Activated naive CD4-positive, alpha-beta T cell (primary cell): ENCODE results near the gene PRDM9.
"Not testable (repeated sequence)": the region's sequence is repeated elsewhere in the genome, so short reads cannot be mapped to it uniquely, and the experiment has no call there.

Experiments used
- DNase-seq, 4 experiments: peaks; one replicate each; lab custom pipeline; 2025; lab: John Stamatoyannopoulos, UW

The PRDM9 gene

GRCh38 chr5:23507278-23507685 lies at the start of gene PRDM9:
Gene PRDM9 (plus strand): TSS chr5:23507609. CDS start chr5:23509034, 1,425 bp downstream.
- DNase-seq = no peak

GRCh38 chr5:23457780-23458179 lies 49.6 kb upstream of the PRDM9 start:
- no peak for DNase-seq

GRCh38 chr5:23459214-23459613 lies 48.2 kb upstream of the PRDM9 start:
- DNase-seq = no peak

DNA sequence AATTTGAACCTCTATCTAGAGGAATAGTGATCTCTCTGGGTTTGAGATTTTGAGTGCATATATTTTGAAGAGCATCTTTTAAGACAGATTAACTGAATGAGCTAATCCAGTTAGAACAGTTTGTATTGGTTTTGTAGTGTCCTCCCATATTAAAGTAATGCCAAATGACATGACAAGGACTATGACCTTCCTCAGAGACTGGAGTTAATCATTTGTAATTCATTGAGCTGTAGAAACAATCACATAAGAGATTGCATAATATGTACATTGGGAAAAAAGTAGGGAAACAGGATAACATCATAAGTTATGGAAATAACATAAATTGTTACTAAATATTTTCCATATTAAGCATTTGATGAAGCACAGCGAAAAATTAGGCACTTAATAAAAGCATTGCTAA lies 45.8 kb upstream of the PRDM9 start:
- DNase-seq = no peak

DNA sequence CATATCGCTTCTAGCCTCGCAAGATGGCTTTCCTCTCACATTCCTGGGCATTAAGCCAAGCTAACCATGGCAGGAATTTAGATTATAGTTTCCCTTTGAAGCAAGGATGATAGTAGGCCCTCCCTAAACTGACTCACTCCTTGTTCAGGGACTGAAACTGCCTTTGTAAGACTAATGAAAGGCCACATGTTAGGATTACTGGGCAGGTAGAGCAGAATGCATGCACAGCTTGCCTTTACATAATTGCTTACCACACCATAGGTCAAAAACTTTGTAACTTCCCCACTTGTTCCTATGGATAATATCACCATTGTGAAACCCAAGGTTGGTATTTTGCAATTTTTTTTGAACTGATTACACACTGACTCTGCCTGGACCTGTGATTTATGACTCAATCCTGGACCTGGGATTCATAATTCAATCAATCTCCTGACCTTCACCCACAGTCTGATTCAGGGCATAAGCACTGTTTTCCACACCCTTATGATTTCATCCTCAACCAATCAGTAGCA lies 41.0 kb upstream of the PRDM9 start:
- no peak for DNase-seq

GRCh38 chr5:23468658-23469057 lies 38.8 kb upstream of the PRDM9 start:
- DNase-seq = no peak

- no peak for DNase-seq
Measured at GRCh38 chr5:23473915-23474314, 33.5 kb upstream of the PRDM9 start.

DNA sequence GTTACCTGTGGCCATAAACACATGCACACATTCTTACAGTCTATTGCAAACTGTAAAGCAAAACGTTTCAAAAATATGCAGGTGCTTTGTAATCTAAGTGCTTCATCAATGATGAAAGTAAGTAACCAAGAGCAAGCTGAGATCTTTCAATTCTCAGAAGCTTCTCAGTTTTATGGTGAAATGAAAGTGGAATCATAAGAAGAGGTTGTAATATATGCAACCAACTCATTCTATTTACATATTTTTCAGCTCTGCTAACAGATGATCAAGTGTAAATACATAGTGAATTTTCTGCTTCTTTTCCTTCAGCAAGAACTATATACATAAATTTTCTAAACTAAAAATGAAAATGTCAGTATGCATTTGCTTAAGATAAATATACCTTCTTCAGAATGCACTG lies 33.1 kb upstream of the PRDM9 start:
- DNase-seq = no peak

DNA sequence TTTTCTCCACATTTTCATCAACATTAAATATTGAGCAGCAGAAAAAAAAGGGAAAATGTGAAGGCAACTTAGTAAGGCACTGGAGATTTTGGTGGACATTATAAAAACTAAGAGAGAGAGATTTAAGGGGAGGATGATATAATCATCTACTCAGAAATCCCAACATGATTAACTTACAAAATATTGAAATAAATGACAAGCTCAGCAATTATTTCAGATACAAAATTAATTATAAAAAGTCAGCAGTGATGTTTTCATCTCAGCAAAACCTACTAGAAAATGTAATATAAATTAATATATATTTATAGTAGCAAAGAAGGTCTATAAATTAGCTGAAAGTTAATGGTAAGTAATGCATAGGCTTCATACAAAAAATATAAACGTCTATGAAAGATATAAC lies 30.8 kb upstream of the PRDM9 start:
- no peak for DNase-seq

- DNase-seq = no peak
Measured at GRCh38 chr5:23482642-23483041, 24.8 kb upstream of the PRDM9 start.

DNA sequence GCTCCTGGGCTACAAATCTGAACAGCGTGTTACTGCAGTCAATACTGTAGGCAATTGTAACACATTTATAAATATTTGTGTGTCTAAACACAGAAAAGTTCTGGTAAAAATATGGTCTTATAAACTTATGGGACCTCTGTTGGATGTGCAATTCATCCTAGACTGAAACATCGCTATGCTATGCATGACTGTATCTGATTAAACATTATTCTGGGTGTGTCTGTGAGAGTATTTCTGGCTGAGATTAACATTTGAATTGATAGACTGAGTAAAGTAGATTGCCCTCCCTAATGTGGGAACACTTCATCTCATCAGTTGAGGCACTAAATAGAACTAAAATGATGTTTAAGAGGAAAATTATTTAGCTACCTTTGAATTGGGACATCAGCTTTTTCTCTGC lies 24.3 kb upstream of the PRDM9 start:
- DNase-seq = no peak

GRCh38 chr5:23484096-23484495 lies 23.3 kb upstream of the PRDM9 start:
- no peak for DNase-seq

- DNase-seq = not testable (repeated sequence)
Measured at GRCh38 chr5:23486227-23486626, 21.2 kb upstream of the PRDM9 start.

- no peak for DNase-seq
Measured at GRCh38 chr5:23490993-23491392, 16.4 kb upstream of the PRDM9 start.

DNA sequence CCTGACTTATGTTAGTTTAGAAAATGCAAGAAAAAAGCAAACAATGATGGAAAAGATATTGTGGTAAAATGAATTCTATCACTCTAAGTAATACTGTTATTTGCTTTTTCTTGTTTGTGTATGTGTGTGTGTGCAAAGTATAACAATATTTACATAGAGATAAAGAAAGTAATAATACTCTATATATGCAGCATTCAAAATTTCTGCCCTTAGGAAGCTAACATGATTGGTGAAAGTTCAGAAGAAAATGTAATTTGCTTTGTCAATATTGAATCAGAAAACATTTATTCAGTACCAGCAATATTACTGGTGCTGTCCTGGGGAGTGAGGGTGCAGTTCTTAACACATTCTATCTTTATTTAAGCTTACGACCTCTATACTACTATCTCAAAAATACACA lies 12.9 kb upstream of the PRDM9 start:
- no peak for DNase-seq

- DNase-seq = no peak
Measured at GRCh38 chr5:23496576-23496975, 10.8 kb upstream of the PRDM9 start.

DNA sequence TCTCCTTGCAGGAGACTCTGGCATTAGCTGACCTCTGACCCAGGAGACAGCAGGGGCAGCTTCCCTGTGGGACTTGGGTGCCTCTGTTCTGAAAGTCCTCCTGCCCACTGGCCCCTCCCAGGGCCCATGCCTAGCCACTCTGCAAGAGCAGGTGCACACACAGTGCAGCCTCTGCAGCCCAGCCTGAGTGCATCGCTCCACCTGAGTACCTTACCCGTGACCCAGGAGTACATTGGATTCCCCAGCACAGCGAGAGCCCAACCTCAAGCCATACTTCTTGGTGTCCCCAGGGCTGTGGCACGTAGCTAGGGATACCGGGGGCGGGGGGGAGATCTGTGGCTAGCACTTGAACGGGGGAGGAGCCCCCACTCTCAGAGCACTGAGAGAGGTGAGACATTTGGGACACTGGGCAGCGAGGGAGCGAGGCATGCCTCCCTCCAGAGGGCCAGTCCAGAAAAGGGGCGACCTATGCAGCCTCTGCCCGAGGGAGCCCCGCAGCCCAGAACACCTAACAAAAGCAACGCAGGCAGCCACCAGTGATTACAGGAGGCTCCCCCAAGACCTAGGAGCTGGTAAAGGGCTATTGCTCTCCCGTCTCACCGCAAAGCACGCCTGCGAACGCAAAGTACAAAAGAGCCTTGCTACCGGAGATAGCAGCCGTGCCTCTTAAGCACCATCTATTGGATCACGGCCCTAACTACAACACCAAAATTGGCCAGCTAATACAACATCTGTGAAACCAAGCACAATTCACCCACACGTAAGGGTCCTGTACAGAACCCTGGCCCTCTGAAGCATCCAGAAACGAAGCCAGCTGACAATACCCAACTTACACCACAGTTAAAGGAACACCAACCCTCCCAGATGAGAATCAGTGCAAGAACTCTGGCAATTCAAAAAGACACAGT lies 826 bp upstream of the PRDM9 start:
- DNase-seq = no peak

DNA sequence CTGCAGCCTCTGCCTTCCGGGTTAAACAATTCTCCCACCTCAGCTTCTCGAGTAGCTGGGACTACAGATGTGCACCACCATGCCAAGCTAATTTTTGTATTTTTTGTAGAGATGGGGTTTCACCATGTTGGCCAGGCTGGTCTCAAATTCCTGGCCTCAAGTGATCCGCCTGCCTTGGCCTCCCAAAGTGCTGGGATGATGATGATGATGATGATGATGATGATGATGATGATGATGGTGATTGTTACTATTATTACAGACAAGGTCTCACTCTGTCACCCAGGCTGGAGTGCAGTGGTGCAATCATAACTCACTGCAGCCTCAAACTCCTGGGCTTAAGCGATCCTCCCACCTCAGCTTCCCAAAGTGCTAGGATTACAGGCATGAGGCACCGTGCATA lies 3.0 kb downstream of the PRDM9 start:
- not testable (repeated sequence) for DNase-seq

DNA sequence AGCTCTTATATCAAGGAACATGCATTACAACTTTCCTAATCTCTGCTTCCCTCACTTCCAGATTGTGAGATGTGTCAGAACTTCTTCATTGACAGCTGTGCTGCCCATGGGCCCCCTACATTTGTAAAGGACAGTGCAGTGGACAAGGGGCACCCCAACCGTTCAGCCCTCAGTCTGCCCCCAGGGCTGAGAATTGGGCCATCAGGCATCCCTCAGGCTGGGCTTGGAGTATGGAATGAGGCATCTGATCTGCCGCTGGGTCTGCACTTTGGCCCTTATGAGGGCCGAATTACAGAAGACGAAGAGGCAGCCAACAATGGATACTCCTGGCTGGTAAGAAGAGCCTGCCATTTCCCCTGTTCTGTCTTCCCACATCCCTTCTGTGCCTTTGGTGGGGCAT lies 15.1 kb downstream of the PRDM9 start:
- DNase-seq = no peak

GRCh38 chr5:23523031-23523430 lies 15.6 kb downstream of the PRDM9 start:
- DNase-seq = no peak

- DNase-seq = no peak
Measured at GRCh38 chr5:23523998-23524397, 16.6 kb downstream of the PRDM9 start.

DNA sequence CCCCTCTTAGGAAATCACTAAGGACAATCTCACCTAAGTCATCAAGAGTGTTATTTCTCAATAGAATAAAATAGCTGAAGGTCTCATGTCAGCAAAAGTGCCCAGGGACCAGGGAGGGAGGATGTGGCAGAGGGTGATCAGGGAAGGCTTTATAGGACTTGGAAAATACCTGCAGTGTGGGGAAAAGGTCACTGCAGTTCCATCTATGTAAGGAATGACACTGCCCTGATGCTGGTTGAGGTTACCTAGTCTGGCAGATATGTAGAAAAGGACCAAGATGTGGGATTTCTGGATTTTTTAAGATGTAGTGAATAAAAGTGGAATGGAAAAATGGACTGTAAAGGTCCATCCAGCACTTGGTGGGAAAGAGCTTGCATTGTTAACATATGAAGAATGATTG lies 18.3 kb downstream of the PRDM9 start:
- no peak for DNase-seq

- DNase-seq = not testable (repeated sequence)
Measured at GRCh38 chr5:23526616-23527015, 19.2 kb downstream of the PRDM9 start.
